MM.1S (cell line): ENCODE results near the gene PDE3B.

Experiments used
- DNase-seq: peaks from one replicate; pipeline ENCODE4 v3.0.0-alpha.2; 2015
- H2AFZ ChIP-seq: fragments of 300-600 bp; sonication (generic); 2 replicates; pipeline ENCODE4 v1.6.0; 2016; ENCODE audit warnings: antibody characterized with exemption, low read length
- H3F3A ChIP-seq: fragments of 300-600 bp; sonication (generic); 2 replicates; pipeline ENCODE4 v1.6.1; 2016; ENCODE audit warnings: mild to moderate bottlenecking, antibody characterized with exemption, low read length, moderate library complexity, mixed read lengths; ENCODE audit not compliant: insufficient read depth
- H3K27ac ChIP-seq: fragments of 300-600 bp; sonication (generic); 2 replicates; pipeline ENCODE4 v1.5.1; 2016; ENCODE audit warnings: mild to moderate bottlenecking, low read length
- H3K27me3 ChIP-seq: fragments of 300-600 bp; sonication (generic); replicated peaks from 2 replicates; pipeline ENCODE4 v1.6.0; 2016; ENCODE audit warnings: low read length; ENCODE audit not compliant: insufficient read depth
- H3K36me3 ChIP-seq: fragments of 300-600 bp; sonication (generic); replicated peaks from 2 replicates; pipeline ENCODE4 v1.6.1; 2016; ENCODE audit warnings: mild to moderate bottlenecking, low read length, mixed read lengths; ENCODE audit not compliant: insufficient read depth
- H3K4me1 ChIP-seq: fragments of 300-600 bp; sonication (generic); 2 replicates; pipeline ENCODE4 v1.6.1; 2016; ENCODE audit warnings: low read length, mixed read lengths
- H3K4me2 ChIP-seq: fragments of 300-600 bp; sonication (generic); 2 replicates; pipeline ENCODE4 v1.6.0; 2016; ENCODE audit warnings: low read depth, low read length
- H3K4me3 ChIP-seq: fragments of 300-600 bp; sonication (generic); 2 replicates; pipeline ENCODE4 v1.5.1; 2016; ENCODE audit warnings: low read length, mixed read lengths
- H3K79me2 ChIP-seq: fragments of 300-600 bp; sonication (generic); 2 replicates; pipeline ENCODE4 v1.6.1; 2016; ENCODE audit warnings: mixed run types, low read length, mixed read lengths
- H3K9ac ChIP-seq: fragments of 300-600 bp; sonication (generic); 2 replicates; pipeline ENCODE4 v1.6.1; 2016; ENCODE audit warnings: low read length, mixed read lengths
- H3K9me2 ChIP-seq: fragments of 300-600 bp; sonication (generic); replicated peaks from 2 replicates; pipeline ENCODE4 v1.6.1; 2016; ENCODE audit warnings: mild to moderate bottlenecking, low read length, mixed read lengths; ENCODE audit not compliant: insufficient read depth
- H3K9me3 ChIP-seq: fragments of 300-600 bp; sonication (generic); replicated peaks from 2 replicates; pipeline ENCODE4 v1.6.1; 2016; ENCODE audit warnings: mild to moderate bottlenecking, low read length, mixed read lengths; ENCODE audit not compliant: insufficient read depth
- H4K20me1 ChIP-seq: fragments of 300-600 bp; sonication (generic); 2 replicates; pipeline ENCODE4 v1.6.1; 2016; ENCODE audit warnings: mild to moderate bottlenecking, low read length, moderate library complexity, mixed read lengths; ENCODE audit not compliant: insufficient read depth
- CTCF ChIP-seq: fragments of 300-600 bp; sonication (generic); IDR thresholded peaks from 2 replicates; pipeline ENCODE4 v1.5.1; 2016; ENCODE audit warnings: antibody characterized with exemption, low read length, mixed read lengths
- EZH2 ChIP-seq: fragments of 300-600 bp; sonication (generic); optimal IDR thresholded peaks from 2 replicates; pipeline ENCODE3; 2017; ENCODE audit warnings: low read depth, mild to moderate bottlenecking, antibody characterized with exemption, low read length, mixed read lengths
- EZH2phosphoT487 ChIP-seq: fragments of 300-600 bp; sonication (generic); IDR thresholded peaks from 2 replicates; pipeline ENCODE4 v1.6.1; 2018; ENCODE audit warnings: antibody characterized with exemption, low read length

PDE3B gene

GRCh38 chr11:14907411-14908213 is 264.0 kb downstream of the PDE3B start:
- Histone ChIP-seq H3K4me3 (no peak overlapping the region), H3F3A (peaks cover 11% of the 10 kb centered on the region; the same call in 1 of the 2 replicates), H3K9ac (no peak overlapping the region), H2AFZ (no peak overlapping the region), H3K4me1 (peaks cover 14% of the 10 kb centered on the region), H3K27ac (no peak overlapping the region), H3K4me2 (no peak overlapping the region), H3K79me2 (no peaks in the 10 kb centered on the region), H4K20me1 (no peaks in the 10 kb centered on the region), H3K9me3 (no peaks in the 10 kb centered on the region), H3K9me2 (no peaks in the 10 kb centered on the region), H3K36me3 (no peaks in the 10 kb centered on the region), H3K27me3 (no peaks in the 10 kb centered on the region)
- peak; percentile 66 for DNase-seq
- TF ChIP-seq EZH2phosphoT487 (no peak), CTCF (peak; percentile 85)

GRCh38 chr11:14908214-14908880 is 264.7 kb downstream of the PDE3B start:
- H2AFZ ChIP-seq, result no peak overlapping the region

GRCh38 chr11:14914536-14914935 is 270.9 kb downstream of the PDE3B start:
- Histone ChIP-seq H3K9me2 (no peaks in the 10 kb centered on the region), H3K4me2 (no peak overlapping the region), H3K9me3 (no peaks in the 10 kb centered on the region), H3K27ac (no peak overlapping the region), H3K36me3 (no peaks in the 10 kb centered on the region), H4K20me1 (no peaks in the 10 kb centered on the region), H3K4me1 (no peaks in the 10 kb centered on the region), H3K79me2 (no peaks in the 10 kb centered on the region), H3K9ac (no peak overlapping the region), H2AFZ (no peak overlapping the region), H3K4me3 (no peak overlapping the region), H3K27me3 (no peaks in the 10 kb centered on the region), H3F3A (no peaks in the 10 kb centered on the region)
- DNase-seq, result no peak
- no peak for TF ChIP-seq EZH2
- no peak for TF ChIP-seq CTCF
- no peak for TF ChIP-seq EZH2phosphoT487

More at GRCh38 chr11:14908214-14908880, 264.7 kb downstream of the PDE3B start:
- Histone ChIP-seq H3K27ac (no peak overlapping the region), H3F3A (peaks cover 10% of the 10 kb centered on the region; the same call in 1 of the 2 replicates), H3K9me2 (no peaks in the 10 kb centered on the region), H3K4me3 (no peak overlapping the region), H3K36me3 (no peaks in the 10 kb centered on the region), H3K9ac (no peak overlapping the region), H3K9me3 (no peaks in the 10 kb centered on the region), H4K20me1 (no peaks in the 10 kb centered on the region), H3K79me2 (no peaks in the 10 kb centered on the region), H3K4me2 (no peak overlapping the region), H3K27me3 (no peaks in the 10 kb centered on the region), H3K4me1 (peaks cover 11% of the 10 kb centered on the region)
- DNase-seq, result peak; percentile 60
- TF ChIP-seq EZH2, result no peak
- peak; percentile 81 for TF ChIP-seq CTCF
